ENCODE measurements around the gene KLRC2. TPM values are rescaled to one million over a fixed set of nuclear protein-coding genes. Genes with fewer than 3 reads are reported as not detected.
"Not testable (repeated sequence)": the region's sequence is repeated elsewhere in the genome, so short reads cannot be mapped to it uniquely, and the experiment has no call there.

The KLRC2 gene
- total RNA-seq (1 to 10 TPM in 1 of 10 donors, not detected in 9; 1.3 TPM), polyA plus RNA-seq (under 1 TPM in 1 of 2 donors, not detected in 1; 0.06 TPM)
- long read RNA-seq, donor 1 = 0 reads
- long read RNA-seq, donor 2 = 0 reads
- long read RNA-seq, donor 3 = 0 reads

DNA sequence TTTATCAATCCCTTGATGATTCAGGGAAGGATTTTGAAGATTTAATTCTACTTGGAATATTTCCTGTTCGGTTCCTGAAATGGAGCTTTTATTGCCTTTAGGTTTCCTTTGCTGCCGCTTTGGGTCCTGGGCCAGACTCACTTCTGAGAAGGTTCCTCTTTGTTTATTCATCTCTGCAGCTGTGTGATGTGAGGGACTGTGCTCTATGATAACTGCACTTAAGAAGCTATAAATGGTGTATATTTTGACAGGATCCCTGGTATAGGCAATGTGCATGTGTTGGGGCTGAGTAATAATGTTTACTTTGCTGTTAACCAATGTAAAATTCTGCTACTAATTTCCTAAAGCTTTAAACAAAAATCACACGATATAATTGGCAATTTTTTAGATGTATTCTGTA, at the start of gene KLRC2:
Gene KLRC2 (minus strand): TSS at position 195 of the 400 bp plus-strand sequence. CDS start 24 bp downstream, at position 171.
- DNase-seq; H3K9me3 ChIP-seq; H3K36me3 ChIP-seq; H3K27ac ChIP-seq; ATAC-seq; intact Hi-C loops (cut with DNase I); H3K4me3 ChIP-seq; H3K4me1 ChIP-seq; H3K27me3 ChIP-seq: not testable (repeated sequence)
- 55 to 62% methylated on average over 3 of the region's 3 CpGs for WGBS, 2 donors

DNA sequence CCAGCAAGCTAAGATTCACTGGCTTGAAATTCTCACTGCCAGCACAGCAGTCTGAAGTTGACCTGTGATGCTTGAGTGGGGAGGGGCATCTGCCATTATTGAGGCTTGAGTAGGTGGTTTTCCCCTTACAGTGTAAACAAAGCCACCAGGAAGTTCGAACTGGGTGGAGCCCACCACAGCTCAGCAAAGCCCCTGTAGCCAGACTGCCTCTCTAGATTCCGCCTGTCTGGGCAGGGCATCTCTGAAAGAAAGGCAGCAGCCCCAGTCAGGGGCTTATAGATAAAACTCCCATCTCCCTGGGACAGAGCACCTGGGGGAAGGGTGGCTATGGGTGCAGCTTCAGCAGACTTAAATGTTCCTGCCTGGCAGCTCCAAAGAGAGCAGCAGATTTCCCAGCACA, 46.1 kb upstream of the KLRC2 start:
- H3K9me3 ChIP-seq; H3K36me3 ChIP-seq; H3K27ac ChIP-seq; H3K4me3 ChIP-seq; H3K4me1 ChIP-seq; intact Hi-C loops (cut with DNase I); ATAC-seq; DNase-seq: not testable (repeated sequence)
- 66 to 71% methylated on average over 2 of the region's 2 CpGs for WGBS, 2 donors
- H3K27me3 ChIP-seq = peaks cover 0 to 14% (median 0%) of the 10 kb centered on the region in 7 donors

DNA sequence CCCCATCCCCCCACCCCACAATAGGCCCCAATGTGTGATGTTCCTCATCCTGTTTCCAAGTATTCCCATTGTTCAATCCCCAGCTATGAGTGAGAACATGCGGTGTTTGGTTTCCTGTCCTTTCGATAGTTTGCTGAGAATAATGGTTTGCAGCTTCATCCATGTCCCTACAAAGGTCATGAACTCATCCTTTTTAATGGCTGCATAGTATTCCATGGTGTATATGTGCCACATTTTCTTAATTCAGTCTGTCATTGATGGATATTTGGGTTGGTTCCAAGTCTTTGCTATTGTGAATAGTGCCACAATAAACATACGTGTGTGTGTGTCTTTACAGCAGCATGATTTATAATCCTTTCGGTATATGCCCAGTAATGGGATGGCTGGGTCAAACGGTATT, 37.0 kb upstream of the KLRC2 start:
- ATAC-seq; intact Hi-C loops (cut with DNase I); H3K4me1 ChIP-seq; H3K27me3 ChIP-seq; H3K36me3 ChIP-seq; H3K4me3 ChIP-seq; H3K27ac ChIP-seq; DNase-seq: not testable (repeated sequence)
- peaks cover 0 to 22% (median 3%) of the 10 kb centered on the region in 11 donors for H3K9me3 ChIP-seq
- WGBS, 2 donors = 88 to 92% methylated on average over 5 of the region's 5 CpGs

DNA sequence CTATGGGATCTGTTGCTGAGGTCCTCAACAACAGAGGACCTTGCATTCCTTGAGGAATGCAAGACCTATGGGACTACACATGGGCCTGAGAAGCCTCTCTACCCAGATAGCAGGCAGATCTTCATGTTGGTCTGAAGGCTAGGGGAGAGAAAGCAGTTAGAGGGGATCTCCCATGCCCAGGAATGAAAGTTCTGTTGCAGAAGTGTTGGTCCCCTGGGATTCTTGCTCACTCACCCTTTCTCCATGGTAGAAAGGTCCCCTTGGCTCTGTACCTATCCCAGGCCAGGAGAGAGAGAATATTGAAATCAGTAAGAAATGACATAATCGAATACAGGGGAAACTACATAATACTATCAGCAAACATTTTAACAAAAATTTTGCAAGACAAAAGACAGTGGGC, 33.9 kb upstream of the KLRC2 start:
- no peak overlapping the region for H3K4me3 ChIP-seq
- no peaks in the 10 kb centered on the region for H3K36me3 ChIP-seq
- TF ChIP-seq, protein P1, sequence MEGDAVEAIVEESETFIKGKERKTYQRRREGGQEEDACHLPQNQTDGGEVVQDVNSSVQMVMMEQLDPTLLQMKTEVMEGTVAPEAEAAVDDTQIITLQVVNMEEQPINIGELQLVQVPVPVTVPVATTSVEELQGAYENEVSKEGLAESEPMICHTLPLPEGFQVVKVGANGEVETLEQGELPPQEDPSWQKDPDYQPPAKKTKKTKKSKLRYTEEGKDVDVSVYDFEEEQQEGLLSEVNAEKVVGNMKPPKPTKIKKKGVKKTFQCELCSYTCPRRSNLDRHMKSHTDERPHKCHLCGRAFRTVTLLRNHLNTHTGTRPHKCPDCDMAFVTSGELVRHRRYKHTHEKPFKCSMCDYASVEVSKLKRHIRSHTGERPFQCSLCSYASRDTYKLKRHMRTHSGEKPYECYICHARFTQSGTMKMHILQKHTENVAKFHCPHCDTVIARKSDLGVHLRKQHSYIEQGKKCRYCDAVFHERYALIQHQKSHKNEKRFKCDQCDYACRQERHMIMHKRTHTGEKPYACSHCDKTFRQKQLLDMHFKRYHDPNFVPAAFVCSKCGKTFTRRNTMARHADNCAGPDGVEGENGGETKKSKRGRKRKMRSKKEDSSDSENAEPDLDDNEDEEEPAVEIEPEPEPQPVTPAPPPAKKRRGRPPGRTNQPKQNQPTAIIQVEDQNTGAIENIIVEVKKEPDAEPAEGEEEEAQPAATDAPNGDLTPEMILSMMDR (IDR thresholded peaks at IDR 0.05) = no peak
- H3K27me3 ChIP-seq = peaks cover 0 to 6% (median 0%) of the 10 kb centered on the region in 7 donors
- DNase-seq (no peak), ATAC-seq (no peak)
- intact Hi-C loops (cut with DNase I) = no loop called here
- H3K27ac ChIP-seq = no peak overlapping the region
- H3K9me3 ChIP-seq = peaks cover 0 to 21% (median 3%) of the 10 kb centered on the region in 11 donors
- 76 to 86% methylated on average over 1 of the region's 1 CpG for WGBS, 2 donors
- H3K4me1 ChIP-seq = no peaks in the 10 kb centered on the region

DNA sequence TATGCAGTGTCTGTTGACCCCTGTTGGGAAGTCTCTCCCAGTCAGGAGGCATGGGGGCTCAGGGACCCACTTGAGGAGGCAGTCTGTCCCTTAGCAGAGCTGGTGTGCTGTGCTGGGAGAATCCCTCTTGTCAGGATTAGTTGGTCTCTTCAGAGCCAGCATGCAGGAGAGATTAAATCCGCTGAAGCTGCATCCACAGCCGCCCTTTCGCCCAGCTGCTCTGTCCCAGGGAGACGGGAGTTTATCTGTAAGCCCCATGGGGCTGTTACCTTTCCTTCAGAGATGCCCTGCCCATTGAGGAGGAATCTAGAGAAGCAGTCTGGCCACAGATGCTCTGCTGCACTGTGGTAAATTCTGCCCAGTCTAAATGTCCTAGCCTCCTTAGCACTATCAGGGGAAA, 30.5 kb upstream of the KLRC2 start:
- H3K9me3 ChIP-seq = peaks cover 0 to 11% (median 0%) of the 10 kb centered on the region in 11 donors
- H3K36me3 ChIP-seq = no peaks in the 10 kb centered on the region
- H3K4me3 ChIP-seq = no peak overlapping the region
- WGBS, 2 donors = 67 to 70% methylated on average over 4 of the region's 4 CpGs
- peaks cover 0 to 6% (median 0%) of the 10 kb centered on the region in 7 donors for H3K27me3 ChIP-seq
- TF ChIP-seq, protein P1 (IDR thresholded peaks at IDR 0.05) = no peak
- no peaks in the 10 kb centered on the region for H3K4me1 ChIP-seq
- DNase-seq = no peak
- intact Hi-C loops (cut with DNase I) = no loop called here
- H3K27ac ChIP-seq = no peak overlapping the region
- ATAC-seq = no peak

DNA sequence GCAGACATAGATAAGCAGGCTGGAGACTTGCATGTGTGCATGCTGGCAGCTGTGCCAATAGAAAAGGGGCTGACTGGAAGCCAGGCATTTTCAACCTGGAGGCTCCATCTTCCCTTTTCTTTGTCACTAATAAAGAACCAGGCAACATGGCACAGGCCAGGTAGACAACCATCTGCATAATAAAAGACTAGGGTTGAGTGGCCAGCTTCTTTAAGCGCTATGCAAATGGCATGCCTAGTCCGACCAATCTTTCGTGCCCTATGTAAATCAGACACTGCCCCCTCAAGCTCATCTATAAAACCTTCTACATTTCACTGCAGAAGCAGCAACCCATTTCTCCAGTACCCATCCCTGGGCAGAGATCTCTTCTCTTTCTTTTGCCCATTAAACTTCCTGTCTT, 21.9 kb upstream of the KLRC2 start:
- Histone ChIP-seq H3K4me3 (no peak overlapping the region), H3K9me3 (peaks cover 0 to 63% (median 22%) of the 10 kb centered on the region in 11 donors), H3K36me3 (no peaks in the 10 kb centered on the region), H3K4me1 (no peaks in the 10 kb centered on the region), H3K27ac (no peak overlapping the region), H3K27me3 (no peaks in the 10 kb centered on the region)
- TF ChIP-seq, protein P1 (IDR thresholded peaks at IDR 0.05) = no peak
- ATAC-seq = no peak
- intact Hi-C loops (cut with DNase I) = no loop called here
- no peak for DNase-seq
- 87 to 89% methylated on average over 3 of the region's 3 CpGs for WGBS, 2 donors
